HG02759 (cell line): Measurements from ENCODE around the gene KCNE2.

Experiments
- ATAC-seq: cut with Tn5 transposase; IDR thresholded peaks from one replicate; pipeline ENCODE4 v1.9.1; 2021; ENCODE audit warnings: mild to moderate bottlenecking, moderate library complexity; ENCODE audit not compliant: unreplicated experiment

The KCNE2 gene

GRCh38 chr21:34363733-34364132, at the start of gene KCNE2:
TSS of gene KCNE2 (plus strand) at chr21:34364006. CDS start at chr21:34370479, 6,473 bp downstream.
- no peak for ATAC-seq

DNA sequence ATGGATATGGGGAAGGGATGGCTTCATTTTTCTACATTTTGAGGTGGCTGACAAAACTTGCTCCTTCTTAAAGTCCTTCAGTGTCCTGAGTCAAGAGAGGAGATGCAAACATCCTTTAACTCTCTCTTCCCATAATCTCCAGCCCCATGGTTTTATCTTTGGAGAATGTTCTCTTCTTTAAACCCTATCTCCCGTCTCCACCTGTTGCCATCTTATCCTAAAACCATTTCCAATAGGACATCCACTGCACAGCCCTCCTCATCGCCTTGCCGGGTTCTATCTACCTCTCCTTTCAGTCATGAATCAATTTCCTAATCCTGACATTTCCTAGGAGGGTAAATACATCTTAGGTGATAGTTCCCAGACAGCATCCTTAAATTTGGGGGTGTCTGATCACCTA, 44.2 kb upstream of the KCNE2 start:
- no peak for ATAC-seq

DNA sequence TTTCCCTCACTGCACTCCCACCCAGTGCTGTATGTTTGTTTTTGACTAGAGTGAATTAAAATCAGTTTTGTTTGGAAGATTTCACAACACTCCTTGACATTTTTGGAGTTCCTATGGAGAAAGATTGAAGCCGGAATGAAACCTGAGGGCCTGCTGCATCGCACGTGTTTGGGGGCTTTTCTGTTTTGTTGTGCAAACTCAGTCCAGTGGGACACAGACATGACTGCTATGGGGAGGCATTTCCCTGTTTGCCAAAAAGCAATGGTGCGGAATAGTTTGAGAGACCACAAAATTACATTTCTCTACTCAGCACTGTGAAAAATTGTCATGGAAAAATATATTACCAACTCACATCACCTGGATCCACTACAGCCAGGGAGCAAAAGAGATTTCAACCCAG, 43.8 kb upstream of the KCNE2 start:
- no peak for ATAC-seq

- no peak for ATAC-seq
Measured at GRCh38 chr21:34330055-34330454, 33.8 kb upstream of the KCNE2 start.

- ATAC-seq = no peak
Measured at GRCh38 chr21:34331726-34332125, 32.1 kb upstream of the KCNE2 start.

GRCh38 chr21:34332347-34332746, 31.5 kb upstream of the KCNE2 start:
- ATAC-seq = no peak

- no peak for ATAC-seq
Measured at GRCh38 chr21:34333121-34333739, 30.6 kb upstream of the KCNE2 start.

- no peak for ATAC-seq
Measured at GRCh38 chr21:34335316-34335715, 28.5 kb upstream of the KCNE2 start.

GRCh38 chr21:34336245-34336644, 27.6 kb upstream of the KCNE2 start:
- no peak for ATAC-seq

DNA sequence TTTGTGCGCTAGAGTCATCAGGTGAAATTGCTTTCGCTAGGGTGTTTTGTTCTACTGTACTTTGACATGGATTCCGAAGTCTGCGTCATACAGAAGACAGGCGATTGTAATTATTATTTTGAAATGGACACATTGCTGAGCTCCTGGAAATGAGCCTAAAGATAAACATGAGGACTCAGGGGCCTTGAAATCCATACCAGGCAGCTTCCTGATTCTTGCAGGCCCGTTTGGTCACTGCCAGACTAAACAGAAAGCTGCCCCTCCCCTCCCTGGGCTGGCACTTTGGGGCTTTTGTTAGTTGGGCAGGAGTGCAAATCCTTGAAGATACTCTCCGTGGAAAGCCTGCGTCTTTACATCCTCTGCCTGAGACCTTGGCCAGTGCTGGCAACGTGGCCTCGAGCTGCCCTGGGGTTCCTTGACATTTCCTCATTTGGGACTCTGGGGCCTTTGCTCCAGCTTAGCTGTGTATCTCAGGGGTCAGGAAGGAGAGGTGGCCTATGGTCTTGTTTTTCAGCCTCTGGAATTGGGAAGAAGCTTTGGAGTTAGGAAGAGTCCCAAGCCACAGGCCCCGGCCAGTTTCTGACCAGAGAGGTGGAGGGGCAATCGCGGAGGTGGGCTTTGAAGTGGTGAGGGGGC, 26.9 kb upstream of the KCNE2 start:
- no peak for ATAC-seq

- no peak for ATAC-seq
Measured at GRCh38 chr21:34337741-34338140, 26.1 kb upstream of the KCNE2 start.

- no peak for ATAC-seq
Measured at GRCh38 chr21:34338226-34338625, 25.6 kb upstream of the KCNE2 start.

DNA sequence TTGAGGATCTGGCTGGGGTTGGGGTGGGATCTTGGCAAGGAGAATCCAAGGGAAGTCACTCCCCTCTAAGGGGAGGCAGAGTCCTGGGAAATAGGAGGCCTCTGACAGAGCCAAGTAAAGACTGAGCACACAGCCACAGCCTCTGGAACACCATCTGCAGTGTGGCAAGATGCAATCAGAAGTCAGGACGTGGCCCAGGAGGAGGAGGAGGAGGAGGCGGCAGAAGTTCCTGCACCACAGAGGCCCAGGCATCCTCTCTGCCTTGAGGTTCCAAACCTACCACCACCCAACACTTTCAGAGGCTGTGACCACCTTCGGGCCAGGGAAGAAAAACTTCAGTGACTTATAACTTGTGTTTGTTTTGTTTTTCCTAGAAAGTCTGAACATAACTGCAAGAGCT, 23.7 kb upstream of the KCNE2 start:
- ATAC-seq = no peak

GRCh38 chr21:34342476-34342875, 21.3 kb upstream of the KCNE2 start:
- ATAC-seq = no peak

GRCh38 chr21:34343347-34343746, 20.5 kb upstream of the KCNE2 start:
- no peak for ATAC-seq

- no peak for ATAC-seq
Measured at GRCh38 chr21:34343838-34344381, 19.9 kb upstream of the KCNE2 start.

GRCh38 chr21:34344584-34344983, 19.2 kb upstream of the KCNE2 start:
- ATAC-seq = no peak

GRCh38 chr21:34345091-34345871, 18.5 kb upstream of the KCNE2 start:
- no peak for ATAC-seq

DNA sequence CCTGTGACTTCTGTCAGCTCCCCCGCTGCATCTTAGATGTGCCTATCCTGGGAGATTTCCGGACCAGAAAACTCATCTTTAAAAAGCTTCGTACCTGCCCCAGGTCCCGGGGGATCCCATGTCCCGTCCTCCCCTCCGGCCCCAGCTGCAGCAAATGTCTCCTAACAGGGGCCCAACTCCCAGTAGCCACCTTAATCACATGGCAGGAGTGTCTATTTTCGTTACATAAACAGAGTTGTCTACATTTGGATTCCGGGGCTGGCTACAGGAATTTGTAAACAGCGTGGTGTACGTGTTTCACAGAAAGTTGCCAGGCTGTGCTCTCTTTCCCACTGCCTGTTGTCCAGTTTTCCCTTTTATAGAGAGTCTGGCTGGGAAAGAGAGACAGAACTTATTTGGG, 17.9 kb upstream of the KCNE2 start:
- no peak for ATAC-seq

- ATAC-seq = no peak
Measured at GRCh38 chr21:34348890-34349519, 14.8 kb upstream of the KCNE2 start.

- peak; percentile 63 for ATAC-seq
Measured at GRCh38 chr21:34351786-34352241, 12.0 kb upstream of the KCNE2 start.
